Stimulated activated CD8-positive, alpha-beta memory T cell treated with anti-CD3 and anti-CD28 coated beads, Interleukin-12 subunit alpha, Interleukin-12 subunit beta, amount 100 ng/mL, for 4 hours (primary cell): ENCODE results near the gene ITGB6.

Experiments
- DNase-seq: peaks from one replicate; pipeline ENCODE4 v3.0.0-alpha.2; 2020; ENCODE audit warnings: low read depth

The ITGB6 gene

DNA sequence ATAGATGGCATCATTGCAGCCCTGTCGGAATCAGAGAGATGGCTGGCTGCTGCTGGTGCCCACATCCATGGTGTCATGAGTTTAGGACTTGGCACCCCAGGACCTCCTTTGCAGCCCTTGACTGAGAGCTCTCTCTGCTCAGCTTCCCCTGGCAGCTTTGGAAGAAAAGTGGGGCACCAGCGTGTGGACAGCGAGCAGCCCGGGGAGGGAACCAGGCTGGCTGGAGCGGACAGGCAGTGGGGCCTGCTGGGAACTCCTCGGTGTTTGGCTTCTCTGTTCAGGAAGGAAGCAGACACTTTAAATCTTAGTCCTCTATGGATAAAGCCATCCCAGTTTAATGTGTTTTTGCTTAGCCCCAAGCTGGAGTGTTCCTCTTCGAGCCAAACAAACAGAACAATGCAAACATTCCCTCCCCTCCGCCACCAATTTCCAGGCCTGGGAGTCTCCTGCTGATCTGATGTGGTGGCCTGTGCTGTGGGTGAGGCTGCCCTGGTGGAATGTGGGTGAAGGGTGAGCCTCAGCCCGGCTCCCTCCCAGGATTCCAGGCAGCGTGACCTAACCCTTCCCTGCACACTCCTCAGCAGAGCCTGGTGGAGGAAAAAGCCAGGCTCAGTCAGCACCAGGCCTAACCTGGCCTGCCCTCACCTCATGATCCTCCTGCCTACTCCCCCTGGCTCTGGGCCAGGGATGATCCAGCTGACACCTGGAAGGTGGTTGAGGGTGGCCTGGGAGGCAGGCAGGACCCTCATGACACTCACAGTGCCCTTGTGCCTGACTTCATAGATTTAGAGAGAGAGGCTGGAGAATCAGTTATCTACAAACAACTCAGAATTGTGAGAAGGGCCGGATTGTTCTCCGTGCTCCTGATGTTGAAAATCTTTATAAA is 21.6 kb upstream of the ITGB6 start:
- no peak for DNase-seq

DNA sequence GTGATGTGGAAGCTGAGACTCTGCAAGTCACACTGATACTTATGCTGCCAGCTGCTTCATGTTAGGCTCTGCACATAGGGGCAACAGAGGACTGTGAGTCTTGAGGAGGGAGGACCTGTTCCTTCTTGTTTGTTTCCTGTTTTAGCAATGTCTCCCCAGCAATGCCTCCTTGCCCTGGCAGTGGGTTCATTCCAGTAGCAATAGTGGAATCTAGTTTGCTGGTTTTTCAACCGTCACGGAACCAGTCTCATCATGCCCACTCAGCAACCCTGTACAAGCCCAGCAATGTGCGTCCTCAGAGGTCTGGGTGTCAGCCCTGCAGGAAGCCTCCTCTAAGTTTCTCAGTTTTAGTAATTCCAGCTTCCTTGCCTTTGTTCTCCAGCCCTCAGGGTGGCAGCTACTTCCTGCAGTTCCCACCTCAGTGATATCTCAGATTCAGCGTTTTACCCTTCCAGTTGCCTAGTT is 20.5 kb upstream of the ITGB6 start:
- DNase-seq: no peak

DNA sequence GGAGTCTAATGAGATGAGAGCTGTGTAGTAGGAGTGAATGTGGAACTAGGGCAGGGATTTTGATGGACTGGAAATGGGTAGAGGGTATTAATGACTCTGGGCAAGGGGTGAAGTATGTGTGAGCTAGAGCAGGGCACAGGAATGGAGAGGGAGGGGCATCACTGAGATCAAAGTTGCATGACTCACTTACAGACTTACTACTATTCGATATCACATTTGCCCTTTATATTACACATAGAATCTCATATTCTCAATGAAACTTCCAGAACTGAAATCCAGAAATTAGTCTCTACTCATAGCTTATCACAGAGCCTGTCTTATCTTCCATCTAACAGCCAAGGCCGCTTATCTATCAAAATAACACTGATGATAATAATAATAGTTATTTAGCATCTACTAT is 20.0 kb upstream of the ITGB6 start:
- no peak for DNase-seq

DNA sequence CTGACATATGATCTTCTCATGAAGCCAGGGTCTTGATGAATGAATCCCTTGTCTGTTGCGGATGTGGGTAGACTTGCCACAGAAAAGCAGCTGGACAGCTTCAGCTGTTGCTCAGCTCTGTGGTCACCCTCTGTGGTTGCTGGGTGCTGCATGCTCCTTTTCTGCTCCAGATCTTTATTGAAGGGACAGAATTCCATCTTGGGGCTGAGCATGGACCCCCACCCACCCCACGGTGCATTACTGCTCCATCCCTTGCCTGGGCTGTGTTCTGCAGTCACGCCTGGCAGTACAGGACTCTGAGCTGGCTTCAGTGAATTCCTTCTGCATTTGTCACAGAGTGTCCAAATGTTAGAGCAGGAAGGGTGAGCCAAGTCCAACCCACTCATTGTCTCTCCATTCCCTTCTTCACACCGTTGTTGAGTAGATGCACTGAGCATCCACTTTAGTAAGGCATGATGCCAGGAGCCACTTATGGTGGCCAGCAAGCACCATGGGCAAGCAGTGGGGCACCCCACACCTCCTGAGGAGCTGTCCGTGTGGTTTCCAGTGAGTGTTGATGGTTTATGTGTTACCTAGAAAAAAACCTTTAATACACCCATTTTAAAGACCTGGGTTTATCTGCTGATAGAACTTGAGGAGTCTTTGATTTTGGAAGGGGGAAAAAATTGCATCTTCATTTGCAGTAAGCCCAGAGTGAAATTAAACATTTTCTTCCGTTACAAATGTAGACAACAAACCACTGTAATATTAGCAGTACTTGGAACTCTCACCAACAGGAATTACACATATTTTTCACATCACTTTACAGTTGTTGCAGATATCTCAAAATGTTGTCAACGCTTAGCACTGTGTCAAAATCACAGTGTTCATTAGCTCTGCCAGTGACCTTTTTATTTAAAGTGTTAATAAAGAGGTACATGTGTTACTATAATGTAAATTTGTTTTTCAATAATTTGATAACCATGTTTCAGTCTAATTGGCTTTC is 14.7 kb upstream of the ITGB6 start:
- DNase-seq: no peak

DNA sequence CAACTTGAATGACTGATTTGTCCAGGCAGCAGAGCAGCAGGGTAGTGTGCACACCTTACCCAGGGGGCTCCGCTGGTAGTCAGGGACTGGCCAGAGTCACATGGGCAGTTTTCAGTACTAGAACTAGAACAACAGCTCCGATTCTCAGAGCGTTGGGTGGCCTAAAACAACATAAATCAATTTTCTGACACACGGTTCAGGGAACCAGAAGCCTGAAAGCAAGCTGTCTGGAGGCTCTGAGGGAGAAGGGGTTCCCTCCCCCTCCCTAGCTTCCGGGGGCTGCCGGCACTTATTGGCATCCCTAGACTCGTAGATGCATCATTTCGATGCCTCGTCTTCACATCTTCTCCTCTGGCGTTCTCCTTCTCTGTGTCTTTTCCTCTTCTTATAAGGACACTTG is 13.4 kb upstream of the ITGB6 start:
- DNase-seq: no peak

DNA sequence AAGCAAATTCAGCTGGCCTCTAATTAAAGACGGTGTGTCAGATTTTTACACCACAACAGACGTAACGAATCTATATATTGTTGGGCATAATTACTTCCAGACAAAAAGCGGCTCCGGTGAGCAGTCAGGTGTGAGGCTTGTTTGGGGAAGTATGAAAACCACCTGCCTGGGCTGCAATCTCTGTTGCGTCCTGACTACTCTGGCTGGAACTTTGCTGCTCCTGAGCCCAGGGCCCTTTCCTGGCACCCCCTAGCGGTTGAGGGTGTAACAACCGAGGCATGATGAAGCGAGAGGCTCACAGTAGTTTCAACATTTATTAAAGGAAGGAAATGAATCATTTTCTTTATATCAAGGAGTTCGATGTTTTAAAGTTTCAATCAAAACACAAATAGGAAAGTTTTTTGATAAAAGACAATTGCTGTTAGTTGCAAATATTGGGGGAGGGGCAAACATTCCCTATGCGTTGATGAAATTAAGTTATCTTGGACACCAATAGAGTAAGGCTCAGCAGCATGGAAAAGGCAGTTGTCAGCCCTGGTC is 10.6 kb upstream of the ITGB6 start:
- DNase-seq: peak; percentile 29

DNA sequence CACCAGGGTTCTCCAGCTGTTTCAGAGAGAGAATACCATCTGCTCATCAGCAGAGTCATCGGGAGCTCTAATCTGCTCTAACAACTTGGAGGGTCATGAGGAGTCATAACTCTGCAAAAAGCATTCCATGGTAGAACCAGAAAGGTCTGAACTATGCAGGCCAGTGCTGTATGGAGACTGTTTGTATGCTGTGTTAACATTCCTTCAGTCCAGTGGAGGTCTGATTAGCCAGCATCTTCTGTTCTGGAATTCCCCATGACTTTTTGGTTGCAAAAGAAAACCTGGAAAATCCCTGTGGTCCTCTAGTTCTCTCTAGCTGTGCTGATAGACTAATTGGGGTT is 9.4 kb upstream of the ITGB6 start:
- no peak for DNase-seq

DNA sequence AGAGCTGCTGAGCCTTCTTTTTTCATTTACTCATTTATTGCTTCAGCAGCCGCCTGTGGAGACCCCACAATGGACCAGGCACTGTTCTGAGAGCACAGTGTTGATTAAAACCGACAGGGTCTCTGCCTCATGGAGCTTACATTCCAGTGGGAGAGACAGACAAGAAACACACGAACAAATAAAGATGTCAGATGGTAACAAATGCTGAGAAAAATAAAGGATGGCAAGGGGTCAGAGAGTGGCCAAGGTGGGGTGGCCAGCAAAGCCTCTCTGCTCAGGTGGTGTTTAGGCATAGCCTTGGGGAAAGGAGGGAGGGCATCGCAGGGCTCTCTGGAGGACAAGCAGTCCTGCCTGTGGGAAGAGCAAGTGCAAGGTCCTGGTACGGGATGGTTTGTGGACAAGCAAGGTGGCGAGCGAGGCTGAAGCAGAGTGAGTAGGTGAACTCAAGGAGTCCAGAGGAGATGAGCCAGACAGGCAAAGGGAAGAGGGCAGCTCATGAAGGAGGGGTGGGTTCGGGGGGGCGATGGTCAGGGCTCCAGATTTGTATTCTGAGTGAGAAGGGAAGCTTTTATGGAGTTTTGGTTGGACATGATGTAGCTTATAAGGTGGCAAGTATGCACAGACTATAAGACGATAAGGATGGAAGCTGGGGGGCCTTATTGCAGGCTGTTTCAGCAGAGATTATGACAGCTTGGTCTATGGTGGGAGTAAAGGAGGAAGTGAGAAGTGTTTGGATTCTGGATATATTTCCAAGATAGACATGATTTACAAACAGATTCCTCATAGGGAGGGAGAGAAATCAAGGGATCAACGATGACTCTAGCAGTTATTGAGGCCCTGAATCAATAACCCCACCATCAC is 8.8 kb upstream of the ITGB6 start:
- no peak for DNase-seq

DNA sequence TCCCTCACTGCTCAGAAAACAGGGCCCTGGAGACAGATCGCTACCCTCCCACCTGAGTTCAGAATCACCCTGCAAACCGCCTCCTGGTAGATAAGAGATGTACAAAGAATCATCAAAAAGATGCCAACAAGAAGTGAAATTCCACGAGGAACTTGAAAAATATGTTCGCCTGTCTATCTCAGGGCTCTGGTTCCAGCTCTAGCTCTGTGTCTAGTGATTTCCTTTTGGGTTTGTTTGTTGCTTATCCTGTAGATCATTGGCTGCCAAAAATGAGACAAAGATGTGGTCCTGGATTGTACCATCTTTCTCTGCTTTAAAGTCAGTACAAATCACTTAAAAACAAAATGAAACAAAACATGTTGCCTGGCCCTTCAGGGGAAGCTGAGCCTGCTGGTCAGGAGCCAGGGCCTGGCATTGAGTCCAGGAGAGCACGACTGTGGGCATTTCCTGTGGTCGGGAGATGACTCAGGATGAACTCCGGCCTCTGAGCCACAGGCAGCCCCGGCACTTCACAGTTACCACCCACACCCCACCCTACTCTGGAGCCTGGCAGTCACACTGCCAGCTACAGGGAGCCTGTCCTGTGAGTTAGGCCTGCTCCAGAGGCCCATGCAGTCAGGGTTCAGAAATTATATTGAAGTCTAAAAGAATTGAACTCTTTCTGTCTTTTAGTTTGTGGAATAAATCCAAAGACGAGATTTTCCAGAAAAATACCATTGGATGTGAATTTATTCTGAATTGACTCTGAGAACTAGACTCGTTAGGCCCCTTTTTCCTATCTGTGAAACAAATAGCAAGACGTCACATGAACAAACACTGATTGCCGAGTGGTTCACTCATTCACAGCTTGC is 8.0 kb upstream of the ITGB6 start:
- DNase-seq: no peak

DNA sequence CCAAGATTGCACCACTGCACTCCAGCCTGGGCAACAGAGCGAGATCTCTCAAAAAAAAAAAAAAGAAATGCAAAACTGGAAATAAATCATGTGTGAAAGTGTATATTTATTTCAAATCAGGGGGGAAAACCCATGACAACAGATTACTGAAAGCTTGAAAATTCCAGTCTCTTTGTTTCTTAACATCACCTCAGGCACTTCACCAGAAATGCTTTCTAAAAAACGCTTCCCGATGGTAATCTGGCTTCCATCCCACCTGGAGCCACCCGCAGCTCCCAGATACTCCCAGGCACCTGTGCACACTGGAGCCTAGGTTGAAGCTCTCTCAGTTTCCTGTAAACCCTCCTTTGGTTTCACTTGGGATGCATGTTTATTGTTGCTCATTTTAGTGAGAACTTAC is 7.2 kb upstream of the ITGB6 start:
- DNase-seq: no peak

DNA sequence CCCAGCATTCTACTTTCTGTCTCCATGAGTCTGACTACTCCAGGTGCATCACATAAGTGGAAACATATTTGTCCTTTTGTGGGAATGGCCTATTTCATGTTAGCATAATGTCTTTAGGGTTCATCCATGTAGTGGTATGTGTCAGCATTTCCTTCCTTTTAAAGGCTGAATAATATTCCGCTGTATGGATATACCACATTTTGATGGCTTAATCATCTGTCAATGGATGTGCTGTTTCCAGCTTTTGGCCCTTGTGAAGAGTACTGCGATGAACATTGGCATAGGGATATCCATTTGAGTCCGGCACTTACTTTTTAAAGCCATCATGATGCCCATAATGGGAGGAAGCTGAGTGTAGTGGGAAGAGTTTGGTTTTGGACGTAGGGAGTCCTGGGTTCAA is 6.4 kb upstream of the ITGB6 start:
- no peak for DNase-seq

DNA sequence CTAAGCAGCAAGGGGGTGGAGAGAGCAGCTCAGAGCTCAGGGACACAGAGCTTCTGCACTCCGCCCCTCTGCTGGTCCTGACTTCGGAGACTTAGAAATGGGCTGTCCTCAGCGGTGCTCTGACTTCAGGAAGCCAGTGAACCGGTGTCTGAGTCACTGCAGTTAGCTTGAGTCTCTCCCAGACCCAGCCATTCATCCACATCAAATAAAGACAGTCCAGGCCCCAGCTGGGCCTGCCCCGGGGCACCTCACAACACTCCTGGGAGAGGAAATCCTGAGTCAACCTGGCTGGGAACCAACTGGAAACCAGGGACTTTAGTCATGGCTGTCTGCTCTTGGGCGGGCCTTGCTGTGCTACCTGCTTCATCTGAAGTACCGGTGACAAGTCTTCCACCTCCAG is 5.4 kb upstream of the ITGB6 start:
- no peak for DNase-seq

DNA sequence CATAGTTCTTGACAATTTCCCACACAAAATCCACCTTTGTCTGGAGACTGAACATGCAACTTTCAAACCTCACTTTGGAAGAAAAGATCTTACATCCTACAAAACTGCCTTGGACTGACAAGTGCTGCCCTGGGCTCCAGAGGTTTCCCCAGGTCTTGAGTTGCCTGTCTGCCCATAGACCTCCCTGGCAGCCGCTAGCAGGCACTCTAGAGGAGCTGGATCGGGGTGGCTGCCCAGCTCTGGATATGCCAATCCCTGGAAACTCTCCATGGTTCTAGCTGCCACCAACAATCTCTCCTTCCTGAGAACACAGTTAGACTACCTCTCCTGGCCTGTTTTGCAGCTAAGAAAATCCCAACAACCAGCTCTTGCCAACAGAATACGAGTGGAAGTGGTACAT is 3.4 kb upstream of the ITGB6 start:
- DNase-seq: no peak

DNA sequence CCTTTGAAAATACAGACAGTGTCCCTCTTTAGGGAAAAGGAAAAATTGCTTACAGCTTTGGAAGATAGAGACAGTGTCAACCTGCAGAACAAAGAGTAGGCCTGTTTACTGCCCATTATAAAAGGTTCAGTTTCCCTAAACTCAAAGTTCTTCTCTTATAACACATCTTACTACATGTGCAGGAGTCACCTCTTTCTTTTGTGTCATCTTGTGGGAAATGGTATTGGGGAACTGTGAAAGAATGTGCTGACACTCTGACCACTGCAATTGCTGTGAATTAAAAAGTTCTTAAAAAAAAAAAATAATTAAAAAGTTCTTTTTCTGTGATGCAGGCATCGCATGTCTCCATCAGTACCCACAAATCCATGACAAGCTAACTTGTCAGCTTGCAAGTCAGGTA is 2.9 kb upstream of the ITGB6 start:
- no peak for DNase-seq

DNA sequence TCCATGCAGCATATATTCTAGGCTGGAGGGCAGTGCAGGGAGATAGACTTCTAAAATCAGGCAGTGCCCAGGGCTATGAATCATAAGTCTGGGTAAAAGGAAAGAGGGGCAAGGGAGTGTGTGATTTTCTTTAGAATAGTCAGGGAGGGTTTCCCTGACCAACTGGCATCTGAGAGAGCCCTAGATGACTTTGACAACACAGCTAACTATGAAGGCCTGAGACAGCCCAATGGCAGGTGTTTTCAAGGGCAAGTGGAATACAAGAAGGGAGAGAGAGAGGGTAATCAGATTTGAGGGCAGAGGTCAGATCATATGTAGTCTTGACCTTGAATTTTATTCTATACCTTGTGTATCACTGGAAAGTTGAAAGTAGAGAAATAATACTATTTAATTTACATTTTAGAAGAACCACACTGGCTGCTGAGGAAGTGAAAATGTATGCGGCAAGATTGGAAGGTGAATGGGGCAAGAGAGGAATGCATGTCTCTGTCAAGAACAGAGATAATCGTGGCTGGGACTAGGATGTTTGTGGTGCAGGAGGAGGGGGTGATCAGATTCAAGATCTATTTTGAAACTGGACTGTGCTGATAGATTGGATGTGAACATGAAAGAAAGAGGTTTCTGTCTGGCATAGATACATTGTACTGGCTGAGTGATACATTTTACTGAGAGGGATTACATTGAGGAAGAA is 1.9 kb upstream of the ITGB6 start:
- DNase-seq: no peak

DNA sequence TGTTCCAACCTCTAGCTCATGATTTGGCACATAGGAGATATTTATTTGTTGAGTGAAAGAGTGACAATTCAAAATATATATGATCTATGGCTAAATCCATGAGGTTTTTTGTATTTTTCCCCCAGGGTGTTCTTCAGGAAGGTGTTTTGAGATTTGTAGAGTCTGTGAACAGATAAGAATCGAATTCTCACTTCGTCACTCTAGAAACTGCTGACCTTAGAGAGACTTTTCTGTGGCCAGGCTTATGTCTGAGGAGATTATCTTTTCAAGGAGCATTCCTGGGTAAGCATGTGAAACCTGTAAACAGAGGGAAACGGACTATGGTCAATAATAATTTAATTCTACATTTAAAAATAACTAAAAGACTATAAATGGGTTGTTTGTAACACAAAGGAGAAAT is 849 bp upstream of the ITGB6 start:
- no peak for DNase-seq

DNA sequence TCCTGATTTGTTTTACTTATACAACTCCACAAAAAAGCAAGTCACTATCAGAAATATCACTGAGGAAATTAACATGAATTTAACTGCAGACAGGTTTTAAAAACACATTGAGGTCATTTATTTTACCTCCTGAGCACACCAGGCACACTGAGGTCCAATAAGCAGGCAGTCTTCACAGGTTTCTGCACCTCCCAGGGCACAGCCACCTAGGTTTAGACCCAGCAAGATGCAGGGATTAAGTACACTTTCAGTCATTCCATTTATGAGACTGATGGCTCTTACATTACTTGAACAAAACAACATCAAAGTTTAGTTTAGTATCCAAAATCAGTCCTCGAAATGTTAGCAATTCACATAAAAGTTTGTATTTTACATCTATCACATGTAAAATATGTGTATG is 1.0 kb downstream of the ITGB6 start:
- no peak for DNase-seq

DNA sequence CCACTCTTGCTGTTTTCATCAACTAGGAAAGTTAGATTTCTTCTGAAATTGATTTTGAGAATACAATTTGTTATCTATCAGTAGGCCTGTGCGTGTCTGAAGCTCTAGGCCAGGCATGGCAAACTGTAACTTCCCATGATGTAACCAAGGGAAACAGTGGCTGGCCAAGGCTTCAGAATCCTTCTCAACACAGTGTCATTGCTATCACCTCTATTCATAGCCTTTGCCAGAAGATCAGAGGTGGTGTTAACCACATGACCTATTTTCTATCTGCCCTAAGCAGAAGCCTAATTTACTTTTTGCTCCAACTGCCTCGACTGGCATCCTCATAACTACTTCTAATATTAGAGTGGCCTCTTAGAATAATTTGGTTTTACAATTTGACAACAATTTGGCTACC is 2.5 kb downstream of the ITGB6 start:
- DNase-seq: no peak

DNA sequence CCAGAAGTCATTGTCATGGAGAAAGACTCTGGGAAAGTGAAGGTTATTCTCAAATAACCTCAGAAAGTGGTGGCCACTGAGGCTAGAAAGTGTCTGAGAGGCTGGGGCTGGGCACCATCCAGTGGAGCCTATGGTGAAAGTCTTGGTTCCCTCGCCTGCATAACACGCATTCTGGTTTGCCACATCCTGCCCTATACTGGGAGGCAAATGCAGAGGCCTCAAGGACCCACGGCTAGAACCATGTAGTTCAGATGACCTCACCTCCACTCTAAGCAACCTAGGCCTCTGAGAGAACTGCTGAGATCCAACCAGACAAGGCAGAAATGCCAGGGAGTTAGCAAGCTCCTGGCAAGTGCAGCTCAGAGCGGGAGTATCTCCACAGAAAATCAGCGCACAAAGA is 5.1 kb downstream of the ITGB6 start:
- no peak for DNase-seq

DNA sequence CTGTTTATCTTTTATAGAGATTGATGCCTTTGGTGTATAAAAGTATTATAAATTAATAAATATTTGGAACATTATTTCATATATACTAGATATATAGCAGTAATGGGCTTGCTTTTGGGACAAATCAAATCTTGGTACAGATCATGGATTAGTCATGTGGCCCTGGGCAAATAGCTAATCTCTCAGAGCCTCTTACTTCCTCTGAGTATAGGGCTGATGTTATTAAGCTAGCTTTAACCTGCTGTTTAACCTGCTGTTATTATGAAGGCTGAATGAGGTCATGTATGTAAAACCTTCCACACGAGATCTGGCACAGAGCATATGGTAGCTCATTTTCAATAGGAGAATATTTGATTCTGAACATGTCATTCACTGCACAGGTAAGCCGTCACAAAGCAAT is 5.7 kb downstream of the ITGB6 start:
- DNase-seq: no peak
